Liver (tissue), 3 donors: Measurements from ENCODE around the gene EDIL3.

Experiments used
- CTCF ChIP-seq: fragments of 150-350 bp; IDR thresholded peaks from 2 replicates; pipeline ENCODE4 v1.5.1; 2017; ENCODE audit warnings: improper control_type of control experiment, low read depth, low read length; ENCODE audit not compliant: missing input control
- EGR1 ChIP-seq, 2 donors: IDR thresholded peaks; 2 replicates each; pipeline ENCODE4 v1.6.1; 2016 to 2018; ENCODE audit warnings: antibody characterized with exemption in 2 of 2, low read depth in 2 of 2
- JUND ChIP-seq, 2 donors: IDR thresholded peaks; 2 replicates each; pipeline ENCODE4 v1.6.1; 2016; ENCODE audit warnings: antibody characterized with exemption in 2 of 2
- RAD21 ChIP-seq, 2 donors: IDR thresholded peaks; 2 replicates each; pipeline ENCODE4 v1.6.1; 2016; ENCODE audit warnings: antibody characterized with exemption in 2 of 2, mild to moderate bottlenecking in 2 of 2
- SP1 ChIP-seq: IDR thresholded peaks from 2 replicates; pipeline ENCODE4 v1.6.1; 2018; ENCODE audit warnings: antibody characterized with exemption, mild to moderate bottlenecking
- TAF1 ChIP-seq: conservative IDR thresholded peaks from 2 replicates; pipeline ENCODE4 v1.6.1; 2016; ENCODE audit warnings: antibody characterized with exemption, mild to moderate bottlenecking
- YY1 ChIP-seq: IDR thresholded peaks from 2 replicates; pipeline ENCODE4 v1.6.1; 2016; ENCODE audit warnings: antibody characterized with exemption, mild to moderate bottlenecking
- ZBTB33 ChIP-seq: IDR thresholded peaks from 2 replicates; pipeline ENCODE4 v1.6.1; 2016; ENCODE audit warnings: antibody characterized with exemption
- TF ChIP-seq, protein P1 (sequence below): IDR thresholded peaks from 2 replicates; pipeline ENCODE4 v1.6.1; 2016; ENCODE audit warnings: antibody characterized with exemption, mild to moderate bottlenecking
- donor health status: healthy.
- donor health status: healthy.

DNA sequence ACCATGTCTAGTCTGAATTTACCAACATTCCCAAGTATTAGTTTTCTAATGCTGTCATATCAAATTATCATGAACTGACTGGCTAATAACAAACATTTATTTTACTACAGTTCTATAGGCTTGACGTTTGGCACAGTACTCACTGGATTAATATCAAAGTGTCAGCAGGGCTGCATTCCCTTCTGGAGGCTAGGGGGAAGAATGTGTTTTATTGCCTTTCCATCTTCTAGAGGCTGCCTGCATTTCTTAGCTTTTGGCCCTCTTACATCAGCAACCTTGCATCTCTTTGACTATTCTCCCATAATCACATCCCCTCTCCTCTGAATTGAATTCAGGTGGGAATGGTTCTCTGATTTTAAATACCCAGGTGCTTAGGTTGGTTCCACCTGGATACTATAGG is 84.7 kb downstream of the EDIL3 start:
- no peak for TF ChIP-seq YY1
- TF ChIP-seq CTCF, result no peak
- no peak for TF ChIP-seq TAF1
- TF ChIP-seq JUND (IDR thresholded peaks at IDR 0.05), result no peak
- no peak for TF ChIP-seq ZBTB33
- no peak for TF ChIP-seq RAD21 (IDR thresholded peaks at IDR 0.05)
- no peak for TF ChIP-seq SP1
- TF ChIP-seq EGR1 (IDR thresholded peaks at IDR 0.05; ENCODE audit: low read depth in 2 of 2), result no peak
- TF ChIP-seq, protein P1, sequence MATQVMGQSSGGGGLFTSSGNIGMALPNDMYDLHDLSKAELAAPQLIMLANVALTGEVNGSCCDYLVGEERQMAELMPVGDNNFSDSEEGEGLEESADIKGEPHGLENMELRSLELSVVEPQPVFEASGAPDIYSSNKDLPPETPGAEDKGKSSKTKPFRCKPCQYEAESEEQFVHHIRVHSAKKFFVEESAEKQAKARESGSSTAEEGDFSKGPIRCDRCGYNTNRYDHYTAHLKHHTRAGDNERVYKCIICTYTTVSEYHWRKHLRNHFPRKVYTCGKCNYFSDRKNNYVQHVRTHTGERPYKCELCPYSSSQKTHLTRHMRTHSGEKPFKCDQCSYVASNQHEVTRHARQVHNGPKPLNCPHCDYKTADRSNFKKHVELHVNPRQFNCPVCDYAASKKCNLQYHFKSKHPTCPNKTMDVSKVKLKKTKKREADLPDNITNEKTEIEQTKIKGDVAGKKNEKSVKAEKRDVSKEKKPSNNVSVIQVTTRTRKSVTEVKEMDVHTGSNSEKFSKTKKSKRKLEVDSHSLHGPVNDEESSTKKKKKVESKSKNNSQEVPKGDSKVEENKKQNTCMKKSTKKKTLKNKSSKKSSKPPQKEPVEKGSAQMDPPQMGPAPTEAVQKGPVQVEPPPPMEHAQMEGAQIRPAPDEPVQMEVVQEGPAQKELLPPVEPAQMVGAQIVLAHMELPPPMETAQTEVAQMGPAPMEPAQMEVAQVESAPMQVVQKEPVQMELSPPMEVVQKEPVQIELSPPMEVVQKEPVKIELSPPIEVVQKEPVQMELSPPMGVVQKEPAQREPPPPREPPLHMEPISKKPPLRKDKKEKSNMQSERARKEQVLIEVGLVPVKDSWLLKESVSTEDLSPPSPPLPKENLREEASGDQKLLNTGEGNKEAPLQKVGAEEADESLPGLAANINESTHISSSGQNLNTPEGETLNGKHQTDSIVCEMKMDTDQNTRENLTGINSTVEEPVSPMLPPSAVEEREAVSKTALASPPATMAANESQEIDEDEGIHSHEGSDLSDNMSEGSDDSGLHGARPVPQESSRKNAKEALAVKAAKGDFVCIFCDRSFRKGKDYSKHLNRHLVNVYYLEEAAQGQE, result no peak
